WI38 (cell line): ENCODE results near the gene ACBD5.

Experiments used
- H3K4me3 ChIP-seq: 2 replicates; pipeline ENCODE4 v1.5.1; 2011; ENCODE audit warnings: low read depth, mild to moderate bottlenecking, control low read depth, low read length
- TF ChIP-seq, protein P1 (sequence below): IDR thresholded peaks from 2 replicates; pipeline ENCODE4 v1.5.1; 2012; ENCODE audit warnings: low read depth, mild to moderate bottlenecking, control low read depth, low read length

The ACBD5 gene

DNA sequence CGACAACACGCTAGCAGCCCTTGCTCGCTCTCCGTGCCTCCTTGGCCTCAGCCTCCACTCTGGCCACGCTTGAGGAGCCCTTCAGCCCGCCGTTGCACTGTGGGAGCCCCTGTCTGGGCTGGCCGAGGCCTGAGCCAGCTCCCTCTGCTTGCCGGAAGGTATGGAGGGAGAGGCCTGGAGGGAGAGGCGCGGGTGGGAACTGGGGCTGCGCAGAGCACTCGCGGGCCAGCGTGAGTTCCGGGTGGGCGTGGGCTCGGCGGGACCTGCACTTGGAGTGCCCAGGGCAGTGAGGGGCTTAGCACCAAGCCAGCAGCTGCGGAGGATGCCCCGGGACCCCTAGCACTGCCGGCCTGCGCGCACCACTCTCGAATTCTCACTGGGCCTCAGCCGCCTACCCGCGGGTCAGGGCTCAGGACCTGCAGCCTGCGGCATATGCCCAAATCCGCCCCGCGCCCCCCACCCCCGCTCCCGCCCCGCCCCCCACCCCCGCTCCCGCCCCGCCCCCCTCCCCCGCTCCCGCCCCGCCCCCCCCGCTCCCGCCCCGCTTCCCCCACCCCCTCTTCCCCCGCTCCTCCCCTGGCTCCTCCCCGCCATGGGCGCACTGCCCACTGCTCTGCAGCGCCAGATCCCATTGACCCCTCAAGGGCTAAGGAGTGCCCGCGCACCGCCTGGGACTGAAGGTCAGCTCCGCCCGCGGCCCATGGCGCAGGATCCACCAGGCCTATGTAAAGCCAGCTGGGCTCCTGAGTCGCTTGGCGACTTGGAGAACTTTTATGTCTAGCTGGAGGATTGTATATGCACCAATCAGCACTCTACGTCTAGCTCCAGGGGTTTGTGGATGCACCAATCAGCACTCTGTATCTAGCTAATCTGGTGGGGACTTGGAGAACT, 15.9 kb upstream of the ACBD5 start:
- TF ChIP-seq, protein P1, sequence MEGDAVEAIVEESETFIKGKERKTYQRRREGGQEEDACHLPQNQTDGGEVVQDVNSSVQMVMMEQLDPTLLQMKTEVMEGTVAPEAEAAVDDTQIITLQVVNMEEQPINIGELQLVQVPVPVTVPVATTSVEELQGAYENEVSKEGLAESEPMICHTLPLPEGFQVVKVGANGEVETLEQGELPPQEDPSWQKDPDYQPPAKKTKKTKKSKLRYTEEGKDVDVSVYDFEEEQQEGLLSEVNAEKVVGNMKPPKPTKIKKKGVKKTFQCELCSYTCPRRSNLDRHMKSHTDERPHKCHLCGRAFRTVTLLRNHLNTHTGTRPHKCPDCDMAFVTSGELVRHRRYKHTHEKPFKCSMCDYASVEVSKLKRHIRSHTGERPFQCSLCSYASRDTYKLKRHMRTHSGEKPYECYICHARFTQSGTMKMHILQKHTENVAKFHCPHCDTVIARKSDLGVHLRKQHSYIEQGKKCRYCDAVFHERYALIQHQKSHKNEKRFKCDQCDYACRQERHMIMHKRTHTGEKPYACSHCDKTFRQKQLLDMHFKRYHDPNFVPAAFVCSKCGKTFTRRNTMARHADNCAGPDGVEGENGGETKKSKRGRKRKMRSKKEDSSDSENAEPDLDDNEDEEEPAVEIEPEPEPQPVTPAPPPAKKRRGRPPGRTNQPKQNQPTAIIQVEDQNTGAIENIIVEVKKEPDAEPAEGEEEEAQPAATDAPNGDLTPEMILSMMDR = no peak
- no peak overlapping the region for H3K4me3 ChIP-seq

DNA sequence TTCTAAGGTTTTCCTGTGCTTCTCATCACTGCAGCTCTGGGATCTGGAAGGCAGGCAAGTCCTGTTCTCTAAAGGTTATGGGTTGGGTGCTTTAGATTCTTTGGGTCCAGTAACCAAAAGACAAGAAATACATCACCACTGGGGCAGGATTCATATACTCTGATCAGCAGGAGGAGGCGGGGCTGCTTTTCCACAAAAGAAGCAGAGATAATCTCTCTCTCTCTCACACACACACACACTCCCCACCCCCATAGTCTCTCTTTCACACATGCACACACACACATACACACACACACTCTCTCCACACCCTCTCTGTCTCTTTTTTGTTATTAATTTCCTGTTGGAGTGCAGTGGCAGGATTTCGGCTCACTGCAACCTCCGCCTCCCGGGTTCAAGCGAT, 13.0 kb upstream of the ACBD5 start:
- TF ChIP-seq, protein P1 = no peak
- no peak overlapping the region for H3K4me3 ChIP-seq

DNA sequence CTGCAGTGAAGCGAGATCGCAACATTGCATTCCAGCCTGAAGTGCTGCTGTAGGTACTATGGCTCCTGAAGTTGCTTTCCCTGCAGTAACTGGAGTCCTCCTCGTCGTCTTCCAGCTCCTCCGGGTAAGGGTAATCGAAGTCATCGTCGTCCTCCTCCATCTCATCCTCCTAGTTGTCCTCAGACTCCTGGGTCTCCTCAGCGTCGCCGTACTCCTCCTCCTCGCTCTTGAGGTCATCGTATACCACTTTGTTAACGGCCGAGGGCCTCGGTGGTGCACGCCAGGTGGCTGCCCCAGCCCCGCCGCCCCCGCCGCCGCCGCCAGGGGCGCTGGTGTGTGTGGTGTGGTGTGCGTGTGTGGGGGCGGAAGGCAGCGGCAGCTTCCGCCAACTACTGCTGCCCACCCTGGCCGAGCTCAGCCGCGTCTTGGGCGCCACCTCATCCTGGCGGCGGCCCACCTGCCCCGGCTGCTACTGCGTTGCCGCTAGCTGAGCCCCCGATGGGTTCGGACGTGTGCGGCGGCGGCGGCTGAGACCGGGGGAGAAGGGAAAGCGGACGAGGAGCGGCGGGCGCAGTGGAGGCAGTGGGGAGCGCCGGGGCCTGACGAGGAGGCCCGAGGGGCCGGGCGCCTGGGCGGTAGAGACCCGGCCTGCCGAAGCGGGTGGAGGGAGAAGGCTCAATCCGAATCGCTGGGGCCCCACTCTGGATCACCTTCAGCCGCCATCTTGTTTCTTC, 11.8 kb upstream of the ACBD5 start:
- TF ChIP-seq, protein P1 = no peak
- H3K4me3 ChIP-seq = peak overlapping the region; percentile 30

DNA sequence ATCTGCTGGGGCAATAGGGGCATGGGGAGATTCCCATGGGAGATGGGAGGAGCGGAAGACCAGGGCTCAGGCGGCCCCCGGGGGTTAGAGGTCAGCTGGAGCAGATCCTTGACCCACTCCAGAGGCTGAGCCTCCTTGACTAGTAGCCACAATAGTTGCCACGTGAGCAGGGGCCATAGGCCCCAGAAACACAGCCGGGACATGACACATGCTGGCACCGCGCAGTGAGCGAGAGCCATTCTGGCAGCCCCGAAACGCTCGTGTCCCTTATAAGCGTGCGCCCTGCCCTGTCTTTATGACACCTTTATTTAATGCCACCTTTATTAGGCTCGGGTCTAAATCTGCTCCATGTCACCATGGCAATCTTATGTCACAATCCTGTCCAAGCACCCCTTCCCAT, 11.0 kb upstream of the ACBD5 start:
- no peak overlapping the region for H3K4me3 ChIP-seq
- TF ChIP-seq, protein P1 = no peak

DNA sequence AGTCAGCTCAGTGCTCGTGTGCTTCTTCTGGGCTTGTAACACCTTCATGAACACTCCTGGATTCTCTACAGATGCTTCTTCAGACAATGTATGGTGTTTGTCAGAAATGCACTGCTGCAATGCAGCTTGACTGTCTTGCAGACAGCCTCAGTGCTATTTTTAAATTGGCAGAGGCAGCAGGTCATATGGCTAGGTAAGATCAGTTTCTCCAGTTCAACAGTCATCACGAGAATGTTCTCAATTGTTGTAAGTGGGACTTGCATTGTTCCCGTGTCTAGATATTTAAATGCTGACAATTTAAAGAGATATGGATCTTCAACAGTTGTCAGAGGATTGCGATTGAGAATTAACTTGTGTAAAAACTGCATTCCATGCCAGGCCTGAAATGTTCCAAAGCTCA, 7.6 kb upstream of the ACBD5 start:
- TF ChIP-seq, protein P1 = no peak
- no peak overlapping the region for H3K4me3 ChIP-seq

DNA sequence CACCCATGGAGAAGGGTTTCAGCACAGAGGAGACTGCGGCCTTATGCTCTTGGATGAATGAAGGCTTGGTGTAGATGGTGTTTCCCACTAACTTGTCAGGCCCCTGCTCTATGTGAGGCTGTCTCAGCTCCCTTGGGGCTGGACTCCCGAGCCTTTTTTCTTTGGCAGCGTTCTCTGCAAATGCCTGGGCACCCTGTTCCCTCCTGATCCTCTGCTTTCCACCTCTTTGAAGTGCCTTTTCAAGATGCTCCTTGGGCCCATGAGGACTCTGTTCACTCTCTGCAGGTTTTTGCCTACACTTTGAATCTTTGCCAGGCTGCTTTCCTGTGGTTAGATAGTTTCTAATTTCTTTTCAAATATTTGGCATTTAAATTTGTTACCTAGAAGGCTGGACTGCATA, 6.8 kb upstream of the ACBD5 start:
- TF ChIP-seq, protein P1 = no peak
- H3K4me3 ChIP-seq = no peak overlapping the region

DNA sequence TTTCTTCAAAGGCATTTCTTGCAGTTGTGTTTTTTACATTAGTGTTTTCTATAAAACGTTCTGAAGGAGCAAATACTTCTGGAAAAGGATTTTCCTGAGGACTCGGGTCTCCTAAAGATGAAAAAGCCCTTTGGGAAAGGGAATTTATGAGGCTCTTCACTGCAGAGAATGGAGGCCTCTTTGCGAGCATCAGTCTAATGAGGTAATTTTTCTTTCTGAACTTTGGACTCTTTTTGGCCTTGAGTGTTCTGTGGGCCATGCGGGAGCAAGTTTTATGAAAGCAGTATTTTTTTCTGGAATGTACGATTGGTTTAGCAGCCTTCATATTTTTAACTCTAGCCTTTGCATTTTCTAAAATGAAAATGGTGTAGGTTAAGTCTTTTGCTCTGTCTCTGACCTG, 6.4 kb upstream of the ACBD5 start:
- no peak overlapping the region for H3K4me3 ChIP-seq
- TF ChIP-seq, protein P1 = no peak
